Measurements from ENCODE around the gene SLC6A2. TPM values are rescaled to one million over a fixed set of nuclear protein-coding genes. Genes with fewer than 3 reads are reported as not detected.

The SLC6A2 gene
- total and polyA plus RNA-seq, 9 of the 15 experiments (the other 6 are each of a cell fraction or from before 2014, with no cell fraction given), result not detected

GRCh38 chr16:55701442-55702319 is 45.9 kb downstream of the SLC6A2 start (continued):
- TF ChIP-seq SIRT6 (IDR thresholded peaks at IDR 0.05; ENCODE audit: low read depth, low read length) (no peak), NR4A1 (CRISPR knock-in tag; IDR thresholded peaks at IDR 0.05) (no peak), NR4A1 (tag; IDR thresholded peaks at IDR 0.05) (no peak), LARP7 (IDR thresholded peaks at IDR 0.05) (no peak), CCNT2 (IDR thresholded peaks at IDR 0.05; ENCODE audit: borderline replicate concordance, extremely low read depth, insufficient read length, low read depth, low read length) (no peak), REST (IDR thresholded peaks at IDR 0.05; ENCODE audit: borderline replicate concordance) (peak; percentile 71), REST (CRISPR knock-in tag; IDR thresholded peaks at IDR 0.05; ENCODE audit: low read depth) (no peak), NFIC (IDR thresholded peaks at IDR 0.05) (peak; percentile 95), CC2D1A (IDR thresholded peaks at IDR 0.05) (0 out of 2 replicates have a peak, but pooled peaks have one; percentile 17), E2F6 (IDR thresholded peaks at IDR 0.05; ENCODE audit: borderline replicate concordance in 1 of 2, extremely low read depth in 1 of 2, insufficient read depth in 1 of 2, insufficient read length in 1 of 2, low read depth in 1 of 2, low read length in 1 of 2, poor library complexity in 1 of 2, severe bottlenecking in 1 of 2) (no peak), ZC3H8 (IDR thresholded peaks at IDR 0.05) (no peak), RAD21 (CRISPR knock-in tag; conservative IDR thresholded peaks at IDR 0.05 in 1 of 2, IDR thresholded peaks at IDR 0.05 in 1 of 2) (peak; percentile 68 to 85), ZNF133 (CRISPR knock-in tag; IDR thresholded peaks at IDR 0.05) (no peak)
- TF ChIP-seq, protein P1, sequence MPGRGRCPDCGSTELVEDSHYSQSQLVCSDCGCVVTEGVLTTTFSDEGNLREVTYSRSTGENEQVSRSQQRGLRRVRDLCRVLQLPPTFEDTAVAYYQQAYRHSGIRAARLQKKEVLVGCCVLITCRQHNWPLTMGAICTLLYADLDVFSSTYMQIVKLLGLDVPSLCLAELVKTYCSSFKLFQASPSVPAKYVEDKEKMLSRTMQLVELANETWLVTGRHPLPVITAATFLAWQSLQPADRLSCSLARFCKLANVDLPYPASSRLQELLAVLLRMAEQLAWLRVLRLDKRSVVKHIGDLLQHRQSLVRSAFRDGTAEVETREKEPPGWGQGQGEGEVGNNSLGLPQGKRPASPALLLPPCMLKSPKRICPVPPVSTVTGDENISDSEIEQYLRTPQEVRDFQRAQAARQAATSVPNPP (IDR thresholded peaks at IDR 0.05; ENCODE audit: borderline replicate concordance, insufficient read depth, insufficient read length), result no peak

Data from K562 (cell line).